ENCODE results near the gene MTSS2.

DNA sequence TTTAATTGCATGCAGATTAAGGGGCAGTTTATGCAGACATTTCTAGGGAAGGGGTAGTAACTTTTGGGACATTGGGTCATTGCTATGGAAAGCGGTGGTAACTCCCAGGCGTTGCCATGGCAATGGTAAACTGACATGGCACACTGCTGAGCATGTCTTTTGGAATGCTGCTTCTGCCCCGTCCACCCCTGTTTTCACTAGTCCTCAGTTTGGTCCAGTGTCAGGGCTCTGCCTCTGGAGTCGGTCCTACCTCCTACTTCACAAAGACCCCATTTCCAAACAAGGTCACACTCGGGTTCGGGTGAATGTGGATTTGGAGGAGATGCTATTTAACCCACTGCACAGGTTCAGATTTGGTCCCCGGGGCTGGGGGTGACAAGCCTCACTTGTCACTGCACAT, 36.6 kb downstream of the MTSS2 start:
- TF ChIP-seq, protein P1, sequence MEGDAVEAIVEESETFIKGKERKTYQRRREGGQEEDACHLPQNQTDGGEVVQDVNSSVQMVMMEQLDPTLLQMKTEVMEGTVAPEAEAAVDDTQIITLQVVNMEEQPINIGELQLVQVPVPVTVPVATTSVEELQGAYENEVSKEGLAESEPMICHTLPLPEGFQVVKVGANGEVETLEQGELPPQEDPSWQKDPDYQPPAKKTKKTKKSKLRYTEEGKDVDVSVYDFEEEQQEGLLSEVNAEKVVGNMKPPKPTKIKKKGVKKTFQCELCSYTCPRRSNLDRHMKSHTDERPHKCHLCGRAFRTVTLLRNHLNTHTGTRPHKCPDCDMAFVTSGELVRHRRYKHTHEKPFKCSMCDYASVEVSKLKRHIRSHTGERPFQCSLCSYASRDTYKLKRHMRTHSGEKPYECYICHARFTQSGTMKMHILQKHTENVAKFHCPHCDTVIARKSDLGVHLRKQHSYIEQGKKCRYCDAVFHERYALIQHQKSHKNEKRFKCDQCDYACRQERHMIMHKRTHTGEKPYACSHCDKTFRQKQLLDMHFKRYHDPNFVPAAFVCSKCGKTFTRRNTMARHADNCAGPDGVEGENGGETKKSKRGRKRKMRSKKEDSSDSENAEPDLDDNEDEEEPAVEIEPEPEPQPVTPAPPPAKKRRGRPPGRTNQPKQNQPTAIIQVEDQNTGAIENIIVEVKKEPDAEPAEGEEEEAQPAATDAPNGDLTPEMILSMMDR (IDR thresholded peaks at IDR 0.05; ENCODE audit: low read depth, low read length) = no peak
- no peak for TF ChIP-seq EZH2phosphoT487 (IDR thresholded peaks at IDR 0.05; ENCODE audit: low read depth)

Data from OCI-LY3 (cell line).